ENCODE results near the gene MYO3A.

- TF ChIP-seq, protein P1, sequence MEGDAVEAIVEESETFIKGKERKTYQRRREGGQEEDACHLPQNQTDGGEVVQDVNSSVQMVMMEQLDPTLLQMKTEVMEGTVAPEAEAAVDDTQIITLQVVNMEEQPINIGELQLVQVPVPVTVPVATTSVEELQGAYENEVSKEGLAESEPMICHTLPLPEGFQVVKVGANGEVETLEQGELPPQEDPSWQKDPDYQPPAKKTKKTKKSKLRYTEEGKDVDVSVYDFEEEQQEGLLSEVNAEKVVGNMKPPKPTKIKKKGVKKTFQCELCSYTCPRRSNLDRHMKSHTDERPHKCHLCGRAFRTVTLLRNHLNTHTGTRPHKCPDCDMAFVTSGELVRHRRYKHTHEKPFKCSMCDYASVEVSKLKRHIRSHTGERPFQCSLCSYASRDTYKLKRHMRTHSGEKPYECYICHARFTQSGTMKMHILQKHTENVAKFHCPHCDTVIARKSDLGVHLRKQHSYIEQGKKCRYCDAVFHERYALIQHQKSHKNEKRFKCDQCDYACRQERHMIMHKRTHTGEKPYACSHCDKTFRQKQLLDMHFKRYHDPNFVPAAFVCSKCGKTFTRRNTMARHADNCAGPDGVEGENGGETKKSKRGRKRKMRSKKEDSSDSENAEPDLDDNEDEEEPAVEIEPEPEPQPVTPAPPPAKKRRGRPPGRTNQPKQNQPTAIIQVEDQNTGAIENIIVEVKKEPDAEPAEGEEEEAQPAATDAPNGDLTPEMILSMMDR (IDR thresholded peaks at IDR 0.05 in 4 of 5, conservative IDR thresholded peaks at IDR 0.05 in 1 of 5), result no peak
- no peak for TF ChIP-seq POLR2A (IDR thresholded peaks at IDR 0.05)
Observed at GRCh38 chr10:26173837-26174236, 239.8 kb downstream of the MYO3A start.

Measured in gastrocnemius medialis (tissue), 4 donors.